HG03045 (cell line): Measurements from ENCODE around the gene ERVV-1.
"Not testable (repeated sequence)": the region's sequence is repeated elsewhere in the genome, so short reads cannot be mapped to it uniquely, and the experiment has no call there.

Experiments used
- ATAC-seq: cut with Tn5 transposase; IDR thresholded peaks from one replicate; pipeline ENCODE4 v1.9.1; 2021; ENCODE audit warnings: mild to moderate bottlenecking, moderate library complexity; ENCODE audit not compliant: unreplicated experiment

Gene ERVV-1

DNA sequence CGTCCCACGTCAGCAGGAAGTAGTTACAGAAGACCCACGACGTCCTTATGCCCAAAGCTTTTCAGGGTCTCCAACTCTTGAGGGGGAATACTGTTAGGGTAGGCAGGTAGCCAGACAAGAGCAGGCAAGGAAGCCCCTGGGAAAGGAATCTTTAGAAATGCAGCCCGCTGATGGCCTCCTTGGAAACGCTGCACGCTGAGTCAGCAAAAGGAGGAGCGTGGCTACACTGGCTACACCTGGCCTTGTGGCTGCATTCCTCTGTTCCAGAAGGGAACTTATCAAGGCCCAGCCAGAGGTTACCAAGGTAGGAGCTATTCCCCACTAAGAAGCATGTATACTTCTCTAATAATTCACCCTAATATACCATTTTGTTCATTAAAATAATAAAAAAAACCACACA is 2.0 kb downstream of the ERVV-1 start:
- no peak for ATAC-seq

DNA sequence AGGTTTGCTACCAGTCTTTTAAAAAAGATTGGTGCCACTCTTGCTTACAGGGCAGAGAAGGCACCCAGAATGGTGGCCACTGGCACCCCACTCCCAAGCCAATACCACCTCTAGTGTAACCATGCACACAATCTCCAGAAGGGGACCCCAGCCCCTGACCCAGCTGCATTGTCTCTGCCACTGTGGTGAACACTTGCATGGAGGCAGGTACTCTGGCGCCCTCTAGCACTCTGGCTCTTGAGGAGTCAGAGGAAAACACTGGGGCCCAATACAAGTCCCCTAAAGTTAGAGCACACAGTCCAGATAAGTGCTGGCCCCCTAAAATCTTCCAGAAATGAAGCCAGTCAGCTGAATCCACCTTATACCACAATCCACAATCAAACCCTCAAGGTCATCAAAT is 6.0 kb downstream of the ERVV-1 start:
- ATAC-seq = no peak

DNA sequence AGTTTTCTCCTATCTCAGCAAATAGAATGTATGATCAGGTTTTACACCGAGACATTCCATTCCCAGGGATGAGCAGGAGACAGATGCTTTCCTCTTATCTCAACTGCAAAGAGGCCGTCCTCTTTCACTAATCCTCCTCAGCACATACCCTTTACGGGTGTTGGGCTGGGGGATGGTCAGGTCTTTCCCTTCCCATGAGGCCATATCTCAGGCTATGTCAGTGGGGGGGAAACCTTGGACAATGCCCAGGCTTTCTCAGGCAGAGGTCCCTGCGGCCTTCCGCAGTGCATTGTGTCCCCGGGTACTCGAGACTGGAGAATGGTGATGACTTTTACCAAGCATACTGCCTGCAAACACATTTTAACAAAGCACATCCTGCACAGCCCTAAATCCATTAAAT is 14.6 kb downstream of the ERVV-1 start:
- not testable (repeated sequence) for ATAC-seq

DNA sequence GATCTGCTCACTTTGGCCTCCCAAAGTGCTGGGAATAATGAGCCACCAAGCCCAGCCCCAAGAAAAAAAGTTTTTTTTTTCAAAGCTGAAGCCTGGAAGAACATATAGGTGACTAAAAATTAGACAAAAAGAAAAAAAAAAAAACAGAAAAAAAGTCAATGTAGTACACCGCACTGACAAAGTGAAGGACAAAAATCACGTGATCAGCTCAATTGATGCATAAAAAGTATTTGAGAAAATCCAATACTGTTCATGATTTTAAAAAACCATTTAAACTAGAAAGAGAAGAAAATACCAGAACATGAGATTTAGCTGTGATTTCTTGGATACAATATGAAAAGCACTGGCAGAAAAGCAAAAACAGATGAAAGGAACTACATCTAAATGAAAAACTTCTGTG is 20.3 kb downstream of the ERVV-1 start:
- no peak for ATAC-seq

DNA sequence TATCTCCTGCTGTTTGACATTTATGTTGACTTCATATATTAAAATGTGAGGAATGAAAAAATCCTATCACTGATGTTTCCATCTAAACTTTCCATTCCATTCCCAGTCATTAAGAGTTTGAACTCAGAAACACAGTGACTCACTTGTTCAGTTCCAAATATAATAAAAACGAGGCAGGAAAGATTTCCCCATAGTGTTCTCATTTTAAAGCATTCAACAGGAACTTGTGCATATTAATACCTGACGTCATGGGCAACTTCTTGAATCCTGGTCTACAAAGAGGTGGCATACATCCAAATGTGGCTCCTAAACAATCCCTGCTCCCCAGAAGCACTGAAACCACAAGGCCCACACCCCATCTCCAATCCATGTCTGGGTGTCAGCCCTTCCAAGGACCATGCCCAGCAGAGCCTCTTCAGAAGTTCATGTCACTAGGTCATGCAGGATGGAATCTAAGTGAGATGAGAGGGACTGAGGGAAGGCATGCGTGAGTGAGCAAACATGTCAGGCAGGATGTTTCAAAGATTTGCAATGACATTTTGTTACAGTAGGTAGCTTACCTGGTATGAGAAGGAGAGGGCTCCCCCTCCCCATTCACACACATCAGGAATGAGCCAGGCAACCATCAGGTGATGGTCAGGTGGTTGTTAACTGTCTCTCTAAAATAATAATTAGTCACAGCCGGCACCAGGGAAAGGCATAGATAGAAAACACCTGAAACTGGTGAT is 21.4 kb downstream of the ERVV-1 start:
- no peak for ATAC-seq

DNA sequence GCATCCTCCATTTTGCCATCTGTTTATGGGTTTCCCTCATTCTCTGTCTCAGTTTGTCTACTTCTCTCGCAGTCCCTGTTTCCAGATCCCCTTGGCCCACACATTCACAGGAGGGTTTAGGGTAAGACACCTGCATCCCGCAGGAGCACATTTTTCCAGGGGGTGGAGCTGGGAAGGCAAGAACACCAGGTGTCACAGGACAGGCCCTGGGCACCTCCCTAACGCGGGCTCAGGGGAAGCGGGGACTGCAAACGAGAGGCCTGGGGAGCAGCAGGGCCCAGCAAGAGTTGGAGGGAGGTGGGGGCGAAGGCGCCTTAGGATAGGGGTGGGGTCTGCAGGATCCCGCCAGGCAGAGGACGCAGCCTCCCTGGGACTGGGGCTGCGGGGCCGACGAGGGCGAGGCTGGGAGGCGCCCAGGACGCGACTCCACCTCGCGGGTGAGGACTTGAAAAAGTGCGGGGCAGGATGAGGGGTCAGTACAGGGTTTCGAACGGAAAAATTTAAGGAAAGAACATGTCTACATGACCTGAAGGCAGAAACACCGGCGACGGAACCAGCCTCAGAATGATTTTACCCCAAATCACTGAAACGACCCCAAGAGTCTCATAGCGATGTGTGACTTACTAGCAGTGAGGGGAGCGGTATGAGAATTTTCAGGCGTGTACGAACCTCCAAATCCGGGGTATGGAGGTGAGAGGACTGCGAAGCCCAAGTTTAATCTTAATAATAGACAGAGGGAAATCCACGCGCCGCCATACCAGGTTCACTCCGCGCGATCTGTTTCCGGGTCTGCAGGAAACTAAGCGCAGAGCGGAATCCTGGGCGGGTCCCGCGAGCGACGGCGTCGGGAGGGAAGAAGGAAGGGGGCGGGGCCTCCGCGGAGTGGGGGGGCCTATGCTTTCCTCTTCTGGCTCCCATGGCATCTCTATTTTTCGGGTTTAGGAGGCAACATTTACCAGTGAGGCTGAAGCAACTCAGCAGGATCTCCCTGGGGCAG is 23.7 kb downstream of the ERVV-1 start:
- no peak for ATAC-seq

DNA sequence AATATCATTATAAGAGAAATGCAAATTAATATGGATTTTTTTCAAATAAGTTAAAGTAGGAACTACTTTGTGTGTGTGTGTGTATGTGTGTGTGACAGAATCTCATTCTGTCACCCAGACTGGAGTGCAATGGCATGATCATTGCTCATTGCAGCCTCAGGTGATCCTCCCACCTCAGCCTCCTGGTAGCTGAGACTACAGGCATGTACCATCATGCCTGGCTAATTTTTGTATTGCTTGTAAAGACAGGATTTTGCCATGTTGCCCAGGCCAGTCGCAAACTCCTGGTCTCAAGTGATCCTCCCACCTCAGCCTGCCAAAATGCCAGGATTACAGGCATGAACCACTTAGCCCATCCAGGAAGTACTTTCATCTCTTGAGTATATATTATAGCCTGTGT is 27.6 kb downstream of the ERVV-1 start:
- ATAC-seq = no peak

DNA sequence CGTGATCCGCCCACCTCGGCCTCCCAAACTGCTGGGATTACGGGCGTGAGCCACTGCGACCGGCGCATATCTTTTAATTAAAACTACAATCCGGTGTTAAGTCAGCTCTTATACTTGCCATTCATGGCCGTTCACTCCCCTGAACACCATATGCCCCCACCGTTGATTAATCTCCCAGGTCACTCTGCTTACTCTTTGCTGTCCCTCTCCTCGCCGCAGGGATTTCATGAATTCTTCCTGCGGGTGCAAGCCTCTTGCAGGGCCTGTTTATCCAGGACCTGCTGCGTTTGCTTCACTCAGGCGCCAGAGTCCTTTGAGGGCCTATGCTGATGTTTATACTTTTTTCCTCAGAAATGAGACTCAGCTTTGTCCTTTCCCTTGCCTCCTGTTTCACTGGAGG is 31.8 kb downstream of the ERVV-1 start:
- no peak for ATAC-seq

DNA sequence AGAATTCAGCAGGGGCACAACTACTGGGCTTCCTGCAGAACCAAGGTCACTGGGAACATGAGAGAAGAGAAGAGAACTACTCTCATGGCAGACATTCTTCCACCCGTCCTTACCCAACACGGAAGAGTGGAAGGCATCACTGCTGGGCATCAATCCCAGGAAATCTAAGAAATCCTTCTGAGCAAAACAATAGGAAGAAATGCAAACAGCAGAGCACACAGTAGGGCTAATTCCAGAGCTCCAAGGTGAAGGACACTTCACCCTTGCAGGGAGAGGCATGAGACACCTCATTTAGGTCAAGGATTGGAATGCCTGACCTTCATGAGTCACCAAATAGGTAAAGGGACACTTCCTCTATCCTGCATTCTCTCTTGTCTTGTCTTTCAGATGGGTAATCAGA is 33.7 kb downstream of the ERVV-1 start:
- ATAC-seq = no peak

DNA sequence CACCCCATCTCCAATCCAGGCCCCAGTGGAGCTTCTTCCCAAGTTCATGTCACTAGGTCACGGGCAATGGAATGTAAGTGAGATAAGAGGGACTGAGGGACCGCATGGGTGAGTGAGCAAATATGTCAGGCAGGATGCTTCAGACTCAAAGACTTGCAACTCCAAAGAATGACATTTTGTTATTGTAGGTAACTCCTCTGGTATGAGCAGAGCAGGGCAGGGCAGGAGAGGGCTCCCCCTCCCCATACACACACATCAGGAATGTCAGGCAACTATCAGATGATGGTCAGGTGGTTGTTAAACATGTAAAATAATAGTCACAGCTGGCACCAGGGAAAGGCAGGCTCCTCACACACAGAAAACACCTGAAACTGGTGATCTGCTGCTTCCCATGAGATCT is 41.4 kb downstream of the ERVV-1 start:
- no peak for ATAC-seq

DNA sequence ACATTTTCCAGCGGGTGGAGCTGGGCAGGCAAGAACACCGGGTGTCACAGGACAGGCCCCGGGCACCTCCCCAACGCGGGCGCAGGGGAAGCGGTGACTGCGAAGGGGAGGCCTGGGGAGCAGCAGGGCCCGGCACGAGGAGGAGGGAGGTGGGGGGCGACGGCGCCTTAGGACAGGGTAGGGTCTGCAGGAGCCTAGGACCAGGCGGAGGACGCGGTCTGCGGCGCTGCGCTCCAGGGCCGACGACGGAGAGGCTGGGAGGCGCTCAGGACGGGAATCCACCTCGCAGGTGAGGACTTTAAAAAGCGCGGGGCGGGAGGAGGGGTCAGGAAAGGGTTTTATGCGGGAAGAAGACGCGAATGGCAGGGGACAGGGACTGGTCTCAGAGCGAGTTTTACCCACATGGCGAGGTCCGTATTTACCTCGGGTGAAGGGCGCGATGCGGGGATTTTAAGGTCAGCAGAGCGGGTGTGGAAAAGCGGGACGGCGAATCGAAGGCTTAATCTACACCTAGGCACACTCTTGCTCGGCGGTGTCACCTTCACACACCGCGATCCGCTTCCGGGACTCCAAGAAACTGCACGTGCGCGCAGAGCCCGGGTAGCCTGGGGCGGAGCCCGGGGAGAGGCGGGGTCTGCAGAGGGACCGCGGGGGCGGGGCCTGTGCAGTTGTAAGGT is 44.3 kb downstream of the ERVV-1 start:
- no peak for ATAC-seq
